Dedifferentiated amniotic fluid mesenchymal stem cell (primary cell): ENCODE results near the gene CST7.
"Not testable (repeated sequence)": the region's sequence is repeated elsewhere in the genome, so short reads cannot be mapped to it uniquely, and the experiment has no call there.

ENCODE experiments used
- DNase-seq: peaks from one replicate; pipeline ENCODE4 v3.0.0-alpha.2; 2016; ENCODE audit errors: extremely low spot score

The CST7 gene

GRCh38 chr20:24986436-24987015 is 37.5 kb downstream of the CST7 start:
- no peak for DNase-seq

GRCh38 chr20:24987244-24987643 is 38.2 kb downstream of the CST7 start:
- DNase-seq: no peak

- no peak for DNase-seq
Measured at GRCh38 chr20:24987873-24988835, 39.1 kb downstream of the CST7 start.

GRCh38 chr20:24989162-24989561 is 40.1 kb downstream of the CST7 start:
- DNase-seq: no peak

- DNase-seq: no peak
Measured at GRCh38 chr20:24990810-24991252, 41.8 kb downstream of the CST7 start.

GRCh38 chr20:24991897-24992486 is 42.9 kb downstream of the CST7 start:
- peak; percentile 16 for DNase-seq

- DNase-seq: peak; percentile 95
Measured at GRCh38 chr20:24992487-24993205, 43.6 kb downstream of the CST7 start, which contains the start of gene APMAP. Gene APMAP (minus strand): TSS chr20:24992751. CDS start chr20:24992688, 63 bp downstream.

GRCh38 chr20:24993337-24994185 is 44.5 kb downstream of the CST7 start:
- DNase-seq: peak; percentile 53

- DNase-seq: no peak
Measured at GRCh38 chr20:24994186-24994465, 45.1 kb downstream of the CST7 start.

- DNase-seq: peak; percentile 78
Measured at GRCh38 chr20:24994470-24995368, 45.6 kb downstream of the CST7 start.

GRCh38 chr20:24995741-24996448 is 46.8 kb downstream of the CST7 start:
- no peak for DNase-seq

GRCh38 chr20:24996449-24997377 is 47.6 kb downstream of the CST7 start:
- DNase-seq: no peak

- no peak for DNase-seq
Measured at GRCh38 chr20:24998121-24998520, 49.1 kb downstream of the CST7 start.

GRCh38 chr20:24998631-24999445 is 49.8 kb downstream of the CST7 start:
- DNase-seq: no peak

GRCh38 chr20:24999568-24999967 is 50.5 kb downstream of the CST7 start:
- no peak for DNase-seq

- DNase-seq: peak; percentile 53
Measured at GRCh38 chr20:25000268-25000801, 51.3 kb downstream of the CST7 start.

- DNase-seq: not testable (repeated sequence)
Measured at GRCh38 chr20:25001323-25001722, 52.3 kb downstream of the CST7 start.
